CD4-positive, alpha-beta T cell treated with Interleukin-6 at 100 ng/mL for 8 hours (primary cell): Measurements from ENCODE around the gene AKR7A2.
"Not testable (repeated sequence)": the region's sequence is repeated elsewhere in the genome, so short reads cannot be mapped to it uniquely, and the experiment has no call there.

Experiments
- DNase-seq: peaks from one replicate; pipeline ENCODE4 v3.0.0-alpha.2; 2020; ENCODE audit warnings: mixed read lengths, low spot score

Gene AKR7A2

DNA sequence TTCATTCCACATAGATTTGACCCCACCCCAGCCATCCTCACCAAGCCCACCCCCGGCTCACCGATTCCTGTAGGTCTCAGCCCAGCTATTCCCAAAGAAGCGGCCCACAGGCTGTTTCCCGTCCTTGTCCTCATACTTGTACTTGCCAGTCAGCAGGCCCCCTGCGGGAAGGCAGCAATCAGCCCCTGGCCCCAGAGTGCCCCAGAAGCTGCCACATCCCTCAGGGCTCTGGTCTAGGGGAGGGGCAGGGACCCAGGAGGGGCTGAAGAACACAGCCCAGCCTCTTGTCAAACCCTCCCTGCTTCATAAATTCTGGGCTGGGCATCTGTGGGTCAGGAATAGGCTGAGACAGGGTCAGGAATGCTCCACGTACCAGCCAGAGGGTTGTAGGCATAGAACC, 5.0 kb downstream of the AKR7A2 start:
- no peak for DNase-seq

GRCh38 chr1:19305880-19306279, 6.1 kb downstream of the AKR7A2 start:
- no peak for DNase-seq

GRCh38 chr1:19304081-19304480, 7.9 kb downstream of the AKR7A2 start:
- not testable (repeated sequence) for DNase-seq

DNA sequence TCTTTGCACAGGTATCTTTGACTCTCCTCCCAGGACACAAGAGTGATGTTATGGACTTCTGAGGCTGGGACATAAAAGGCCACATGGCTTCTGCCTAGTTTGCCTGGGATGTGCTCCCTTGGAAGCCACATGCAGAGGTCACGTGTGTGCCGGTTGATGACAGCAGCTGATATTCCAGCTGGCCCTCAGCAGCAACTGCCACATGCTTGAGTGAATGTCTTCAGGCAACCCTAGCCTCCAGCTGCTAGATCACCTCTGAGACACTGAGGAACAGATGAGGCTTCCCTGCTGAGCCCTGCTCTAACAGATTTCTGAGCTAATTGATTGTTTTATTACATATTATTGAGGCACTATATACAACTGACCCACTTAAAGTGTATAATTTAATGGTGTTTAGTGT, 11.7 kb downstream of the AKR7A2 start:
- DNase-seq, result no peak

DNA sequence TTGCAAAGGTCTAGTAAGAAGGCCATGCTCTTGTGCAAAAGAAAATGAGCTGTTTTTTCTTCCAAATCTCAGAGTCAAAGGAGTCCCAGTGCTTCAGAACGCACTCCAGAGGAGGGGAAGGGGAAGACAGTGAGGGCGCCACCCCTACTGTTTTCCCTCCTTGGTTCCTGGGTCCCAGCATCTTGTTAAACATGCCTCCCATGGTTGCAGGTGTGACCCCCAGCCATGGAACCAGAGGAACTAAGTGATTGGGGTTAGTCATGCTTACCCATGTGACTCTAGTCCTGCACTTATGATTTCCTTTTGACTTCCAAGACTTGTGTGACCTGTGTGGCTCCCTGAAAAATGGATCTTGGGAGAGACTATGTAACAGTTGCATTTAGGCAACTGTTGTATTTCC, 17.3 kb downstream of the AKR7A2 start:
- DNase-seq, result no peak

DNA sequence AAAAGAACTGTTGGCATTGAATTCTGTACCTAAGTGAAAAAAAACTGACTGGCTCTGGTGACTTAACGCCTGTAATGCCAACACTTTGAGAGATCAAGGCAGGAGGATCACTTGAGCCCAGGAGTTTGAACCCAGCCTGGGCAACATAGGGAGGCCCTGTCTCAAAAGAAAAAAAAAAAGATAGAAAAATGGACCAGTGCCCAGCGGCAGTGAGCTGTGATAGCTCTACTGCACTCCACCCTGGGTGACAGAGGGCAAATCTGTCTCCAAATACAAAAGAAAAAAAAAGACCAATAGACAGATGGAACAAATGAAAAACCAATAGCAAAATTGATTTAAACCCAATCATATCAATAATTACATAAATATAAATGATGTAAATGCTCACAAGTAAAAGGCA, 22.7 kb downstream of the AKR7A2 start:
- DNase-seq, result no peak

- peak; percentile 48 for DNase-seq
Measured at GRCh38 chr1:19288324-19289241, 23.4 kb downstream of the AKR7A2 start, which contains the start of gene AKR7A3. Gene AKR7A3 (minus strand): TSS chr1:19288770. CDS start chr1:19288709, 61 bp downstream.

DNA sequence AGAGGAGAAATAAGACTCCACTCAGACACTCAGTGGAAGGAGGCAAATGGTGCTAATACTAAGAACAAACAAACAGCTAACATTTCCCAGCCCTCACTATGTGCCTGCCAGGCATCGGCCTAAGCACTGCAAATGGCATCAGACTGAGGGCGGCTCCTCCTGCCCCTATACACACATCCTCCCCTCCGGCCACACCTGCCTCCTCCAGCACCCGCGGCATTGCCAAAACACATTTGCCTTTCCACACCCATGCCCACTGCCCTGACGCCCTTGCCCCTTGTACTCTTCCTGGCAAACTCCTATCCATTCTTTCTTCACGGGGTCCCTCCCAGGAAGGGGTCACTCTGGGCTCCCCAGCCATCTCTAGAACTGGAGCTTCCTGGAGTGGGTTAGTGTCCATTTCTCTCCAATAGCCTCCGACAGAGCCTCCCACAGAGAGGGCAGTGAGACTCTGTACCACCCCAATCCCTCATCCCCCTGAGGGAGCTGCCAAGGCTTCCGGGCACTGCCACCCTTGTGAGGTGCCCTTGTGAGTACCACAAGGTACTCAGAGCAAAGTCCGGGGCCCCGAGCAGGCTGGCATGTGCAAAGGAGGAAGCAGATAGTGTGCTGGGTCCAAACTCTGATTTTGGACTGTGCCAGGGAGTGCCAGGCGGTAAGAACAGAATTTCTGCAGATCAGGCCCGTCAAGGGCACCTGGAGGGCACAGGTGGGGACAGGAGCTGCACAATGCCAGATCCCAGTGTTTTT, 24.3 kb downstream of the AKR7A2 start:
- no peak for DNase-seq

- not testable (repeated sequence) for DNase-seq
Measured at GRCh38 chr1:19285807-19286206, 26.1 kb downstream of the AKR7A2 start.

- DNase-seq, result not testable (repeated sequence)
Measured at GRCh38 chr1:19285366-19285765, 26.6 kb downstream of the AKR7A2 start.

DNA sequence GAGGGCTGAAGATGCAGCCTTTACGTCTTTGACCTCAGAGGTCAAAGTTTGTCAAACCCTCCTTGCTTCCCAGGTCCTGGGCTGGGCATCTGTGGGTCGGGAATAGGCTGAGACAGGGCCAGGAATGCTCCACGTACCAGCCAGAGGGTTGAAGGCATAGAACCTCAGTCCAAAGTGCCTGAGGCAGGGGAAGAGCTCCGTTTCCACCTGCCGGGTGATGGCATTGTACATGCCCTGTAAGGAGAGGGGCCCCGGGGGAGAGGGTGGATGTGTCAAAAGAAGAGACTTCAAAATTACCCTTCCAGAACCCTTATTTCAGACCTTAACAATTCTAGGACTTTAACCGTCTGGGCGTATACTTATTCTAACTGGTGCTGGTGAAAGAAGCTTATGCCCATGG, 27.1 kb downstream of the AKR7A2 start:
- DNase-seq, result no peak

- no peak for DNase-seq
Measured at GRCh38 chr1:19283891-19284290, 28.1 kb downstream of the AKR7A2 start.

DNA sequence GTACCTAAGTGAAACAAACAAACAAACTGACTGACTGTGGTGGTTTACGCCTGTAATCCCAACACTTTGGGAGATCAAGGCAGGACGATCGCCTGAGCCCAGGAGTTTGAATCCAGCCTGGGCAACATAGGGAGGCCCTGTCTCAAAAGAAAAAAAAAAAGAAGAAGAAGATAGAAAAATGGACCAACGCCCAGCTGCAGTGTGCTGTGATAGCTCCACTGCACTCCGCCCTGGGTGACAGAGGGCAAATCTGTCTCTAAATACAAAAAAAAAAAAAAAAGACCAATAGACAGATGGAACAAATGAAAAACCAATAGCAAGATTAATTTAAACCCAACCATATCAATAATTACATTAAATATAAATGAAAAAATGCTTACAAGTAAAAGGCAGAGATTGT, 37.3 kb downstream of the AKR7A2 start:
- no peak for DNase-seq

- not testable (repeated sequence) for DNase-seq
Measured at GRCh38 chr1:19273844-19274531, 38.0 kb downstream of the AKR7A2 start.

- DNase-seq, result no peak
Measured at GRCh38 chr1:19273106-19273843, 38.7 kb downstream of the AKR7A2 start.

- no peak for DNase-seq
Measured at GRCh38 chr1:19272064-19272463, 39.9 kb downstream of the AKR7A2 start.

GRCh38 chr1:19270343-19270730, 41.6 kb downstream of the AKR7A2 start:
- DNase-seq, result not testable (repeated sequence)

DNA sequence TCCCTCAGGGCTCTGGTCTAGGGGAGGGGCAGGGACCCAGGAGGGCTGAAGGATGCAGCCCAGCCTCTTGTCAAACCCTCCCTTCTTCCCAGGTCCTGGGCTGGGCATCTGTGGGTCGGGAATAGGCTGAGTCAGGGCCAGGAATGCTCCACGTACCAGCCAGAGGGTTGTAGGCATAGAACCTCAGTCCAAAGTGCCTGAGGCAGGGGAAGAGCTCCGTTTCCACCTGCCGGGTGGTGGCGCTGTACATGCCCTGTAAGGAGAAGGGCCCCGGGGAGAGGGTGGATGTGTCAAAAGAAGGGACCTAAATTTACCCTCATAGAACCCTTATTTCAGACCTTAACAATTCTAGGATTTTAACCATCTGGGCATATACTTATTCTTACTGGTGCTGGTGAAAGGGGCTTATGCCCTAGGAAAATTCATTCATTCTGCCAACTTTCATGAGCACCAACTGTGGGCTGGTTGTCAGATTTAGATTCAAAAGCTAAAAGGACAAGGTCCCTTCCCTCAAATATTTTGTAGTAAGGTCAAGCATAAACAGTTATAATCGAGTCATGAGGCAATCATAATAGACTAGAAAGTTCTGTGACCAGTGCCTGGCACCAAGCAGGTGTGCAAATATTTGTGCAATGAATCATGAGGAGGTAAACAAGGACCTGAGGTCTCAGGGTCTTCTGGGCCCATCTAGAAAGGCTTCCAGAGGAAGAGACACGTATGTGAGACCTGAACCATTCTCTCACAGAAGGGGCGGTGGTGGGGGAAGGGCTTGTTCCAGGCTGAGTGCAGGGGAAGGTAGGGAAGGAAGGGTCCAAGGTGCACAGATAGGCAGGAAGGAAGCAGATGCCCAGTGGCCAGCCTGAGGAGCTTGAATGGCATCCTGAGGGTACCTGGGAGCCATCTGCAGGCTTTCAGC, 42.3 kb downstream of the AKR7A2 start:
- DNase-seq, result not testable (repeated sequence)

- no peak for DNase-seq
Measured at GRCh38 chr1:19268445-19268844, 43.5 kb downstream of the AKR7A2 start.

GRCh38 chr1:19262744-19263143, 49.2 kb downstream of the AKR7A2 start:
- DNase-seq, result no peak

DNA sequence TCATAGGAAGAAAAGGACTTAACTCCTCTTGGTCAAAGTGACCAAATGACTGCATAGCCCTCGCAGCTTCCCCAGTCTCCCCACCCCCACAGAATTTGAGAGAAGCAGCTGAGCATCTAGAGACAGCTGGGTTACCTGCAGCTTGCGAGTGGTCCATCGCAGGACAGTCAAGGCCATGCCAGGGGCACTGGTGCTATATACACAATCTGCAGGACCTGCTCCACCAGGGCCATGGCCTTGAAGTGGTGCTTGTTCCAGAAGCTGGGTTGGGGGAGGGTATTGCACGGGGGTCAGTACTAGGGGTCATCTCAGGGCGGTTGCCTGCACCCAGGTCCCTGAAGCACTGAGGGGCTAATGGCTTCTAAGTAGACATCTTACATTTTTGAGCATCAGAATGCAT, 49.9 kb downstream of the AKR7A2 start:
- no peak for DNase-seq
